Dermis blood vessel endothelial cell (primary cell): Measurements from ENCODE around the gene ZC3H4. TPM values are rescaled to one million over a fixed set of nuclear protein-coding genes. Genes with fewer than 3 reads are reported as not detected.
"Not testable (repeated sequence)": the region's sequence is repeated elsewhere in the genome, so short reads cannot be mapped to it uniquely, and the experiment has no call there.

Source experiments
- DNase-seq: peaks from one replicate; pipeline ENCODE4 v3.0.0; 2010
- total RNA-seq: library from RNA; depleted of rRNA; stranded (reverse); fragments of >200 nt; gene quantifications from 2 replicates; pipeline ENCODE4 v1.2.3, GENCODE V29; 2014

The ZC3H4 gene
- total RNA-seq, 1 donor from 2014 or later: 11.9 TPM

- no peak for DNase-seq
Observed at GRCh38 chr19:47081095-47081494, 32.5 kb downstream of the ZC3H4 start.

- DNase-seq: not testable (repeated sequence)
Observed at GRCh38 chr19:47078351-47078750, 35.2 kb downstream of the ZC3H4 start.

- no peak for DNase-seq
Observed at GRCh38 chr19:47075941-47076340, 37.6 kb downstream of the ZC3H4 start.

DNA sequence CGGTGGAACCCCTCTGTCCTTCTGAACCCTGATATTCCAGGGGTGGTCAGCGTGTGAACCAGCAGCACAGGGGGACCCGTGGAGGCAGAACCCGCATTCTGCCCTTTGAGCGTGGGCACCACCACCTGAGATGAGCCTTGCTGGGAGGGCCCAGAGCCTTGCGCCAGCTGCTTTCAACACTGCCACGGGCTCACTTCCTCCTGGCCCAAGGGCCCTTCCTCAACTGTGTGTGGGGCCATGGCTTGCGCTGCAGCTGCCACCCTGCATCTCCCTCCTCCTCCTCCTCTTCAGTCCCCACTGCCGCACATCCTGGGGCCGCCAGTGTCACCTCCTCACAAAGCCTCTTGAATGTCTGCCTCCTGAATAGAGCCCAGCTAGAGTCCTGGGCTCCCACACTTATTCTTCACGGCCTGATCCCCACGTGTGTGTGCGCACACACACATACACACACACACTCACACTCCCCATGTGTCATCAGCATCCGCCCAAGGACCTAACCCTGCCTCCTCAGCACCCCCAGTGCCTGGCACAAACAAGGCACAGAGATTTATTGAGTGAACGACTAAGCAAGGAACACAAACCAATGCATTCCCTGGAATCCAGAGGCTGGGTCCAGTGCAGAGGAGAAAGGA, 38.3 kb downstream of the ZC3H4 start:
- DNase-seq: no peak

DNA sequence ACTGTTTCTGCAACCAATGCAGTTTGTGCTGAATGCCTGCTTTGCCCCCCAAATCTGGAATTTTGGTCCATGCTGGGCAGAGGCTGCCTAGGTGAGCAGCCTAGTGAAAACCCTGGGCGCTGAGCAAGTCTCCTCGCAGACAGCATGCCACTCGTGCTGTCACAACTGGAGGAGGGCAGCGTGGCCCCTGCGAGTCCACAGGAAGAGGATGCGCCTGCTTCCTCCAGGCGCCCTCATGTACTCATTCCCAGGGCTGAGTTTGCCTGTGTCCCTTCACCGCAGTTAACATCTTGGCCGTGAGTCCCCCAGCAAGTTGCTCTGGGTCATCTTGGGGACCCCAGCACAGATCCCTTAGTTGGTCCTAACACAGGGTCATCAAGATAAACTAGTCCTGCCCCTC, 39.0 kb downstream of the ZC3H4 start:
- DNase-seq: peak; percentile 44

DNA sequence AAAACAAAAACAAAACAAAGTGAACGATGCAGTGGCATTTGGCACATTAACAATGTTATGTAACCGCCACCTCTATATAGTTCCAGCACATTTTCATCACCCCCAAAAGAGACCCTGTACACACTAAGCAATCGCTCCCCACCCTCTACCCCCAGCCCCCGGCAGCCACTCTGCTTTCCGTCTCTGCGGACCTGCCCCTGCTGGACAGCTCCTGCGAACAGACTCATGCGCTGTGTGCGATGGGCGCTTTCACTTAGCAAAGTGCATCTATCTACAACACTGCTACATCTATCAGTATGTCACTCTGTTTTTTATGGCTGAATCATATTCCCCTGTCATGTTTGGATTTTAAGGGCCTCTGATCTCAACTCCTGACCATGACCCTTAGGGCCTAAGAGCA, 40.0 kb downstream of the ZC3H4 start:
- no peak for DNase-seq

DNA sequence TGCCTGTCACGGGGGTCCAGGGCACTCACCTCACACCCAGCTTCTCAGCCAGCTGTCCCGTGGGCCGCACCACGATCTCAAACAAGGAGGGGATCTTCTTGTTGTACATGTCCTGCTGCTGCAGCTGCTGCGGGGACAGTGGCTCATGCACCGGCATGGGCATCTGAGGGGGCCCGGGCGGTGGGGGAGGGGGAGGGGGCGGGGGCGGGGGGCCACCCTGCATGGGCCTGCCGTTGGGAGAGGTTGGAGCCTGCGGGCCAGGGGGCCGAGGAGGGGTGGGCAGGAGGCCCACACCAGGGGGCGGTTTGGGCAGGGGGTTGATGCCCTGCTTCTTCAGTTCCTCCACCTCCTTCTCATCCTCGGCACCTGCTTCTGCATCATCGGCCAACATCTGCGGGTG, 41.3 kb downstream of the ZC3H4 start:
- no peak for DNase-seq

DNA sequence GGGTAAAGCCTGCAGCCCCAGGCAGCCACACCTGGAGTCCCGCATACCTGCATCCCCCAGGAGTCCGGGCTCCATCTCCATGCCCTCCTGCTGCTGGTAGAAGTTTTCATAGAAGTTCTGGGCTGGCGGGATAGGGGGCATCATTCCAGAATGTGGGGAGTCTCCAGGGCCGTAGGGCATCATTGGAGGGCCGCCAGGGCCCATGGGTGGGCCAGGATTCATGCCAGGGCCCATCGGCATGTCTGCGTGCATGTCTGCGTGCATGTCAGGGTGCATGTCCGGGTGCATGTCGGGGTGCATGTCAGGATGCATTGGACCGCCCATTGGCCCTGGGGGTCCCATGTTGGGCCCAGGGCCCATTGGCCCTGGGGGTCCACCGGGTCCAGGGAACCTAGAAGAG, 41.8 kb downstream of the ZC3H4 start:
- DNase-seq: no peak

GRCh38 chr19:47070756-47071155, 42.8 kb downstream of the ZC3H4 start:
- DNase-seq: no peak

DNA sequence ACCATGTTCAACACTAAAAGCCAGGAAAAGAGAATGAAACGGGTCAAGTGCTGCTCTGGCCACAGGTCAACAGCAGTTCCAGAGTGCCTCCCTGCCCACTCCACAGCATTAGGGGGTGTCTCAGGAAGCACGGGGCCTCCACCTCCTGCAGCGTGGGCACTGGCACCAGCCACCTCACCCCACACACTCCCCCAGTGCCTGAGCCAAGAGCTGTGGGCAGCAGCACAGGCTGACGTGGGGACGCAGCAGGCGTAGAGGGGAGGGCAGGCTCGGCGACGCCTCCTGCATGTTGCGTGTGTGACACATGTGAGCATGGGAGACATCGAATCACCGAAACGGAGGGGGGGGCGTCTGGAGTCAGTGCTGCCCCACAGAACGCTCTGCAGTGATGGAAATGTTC, 43.8 kb downstream of the ZC3H4 start:
- no peak for DNase-seq

GRCh38 chr19:47068876-47069406, 44.6 kb downstream of the ZC3H4 start:
- no peak for DNase-seq

DNA sequence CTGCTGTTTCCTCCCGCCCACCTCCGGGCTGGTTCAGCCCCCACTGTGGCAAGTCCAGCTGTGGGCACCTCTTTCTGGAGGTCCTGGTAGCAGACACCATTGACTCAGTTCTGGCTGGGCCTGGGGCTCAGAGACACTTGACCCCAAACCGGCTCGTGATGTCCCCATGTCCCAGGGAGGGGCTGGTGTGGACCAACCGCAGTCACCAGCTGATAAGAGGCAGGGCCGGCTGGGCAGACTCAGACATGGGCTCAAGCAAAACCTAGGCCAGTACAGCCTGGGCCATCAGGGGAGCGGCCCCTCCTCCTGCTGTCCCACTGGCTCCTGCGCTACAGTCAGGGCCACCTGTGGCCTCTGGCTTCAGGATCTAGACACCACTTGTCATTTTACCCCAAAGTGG, 45.3 kb downstream of the ZC3H4 start:
- DNase-seq: no peak

DNA sequence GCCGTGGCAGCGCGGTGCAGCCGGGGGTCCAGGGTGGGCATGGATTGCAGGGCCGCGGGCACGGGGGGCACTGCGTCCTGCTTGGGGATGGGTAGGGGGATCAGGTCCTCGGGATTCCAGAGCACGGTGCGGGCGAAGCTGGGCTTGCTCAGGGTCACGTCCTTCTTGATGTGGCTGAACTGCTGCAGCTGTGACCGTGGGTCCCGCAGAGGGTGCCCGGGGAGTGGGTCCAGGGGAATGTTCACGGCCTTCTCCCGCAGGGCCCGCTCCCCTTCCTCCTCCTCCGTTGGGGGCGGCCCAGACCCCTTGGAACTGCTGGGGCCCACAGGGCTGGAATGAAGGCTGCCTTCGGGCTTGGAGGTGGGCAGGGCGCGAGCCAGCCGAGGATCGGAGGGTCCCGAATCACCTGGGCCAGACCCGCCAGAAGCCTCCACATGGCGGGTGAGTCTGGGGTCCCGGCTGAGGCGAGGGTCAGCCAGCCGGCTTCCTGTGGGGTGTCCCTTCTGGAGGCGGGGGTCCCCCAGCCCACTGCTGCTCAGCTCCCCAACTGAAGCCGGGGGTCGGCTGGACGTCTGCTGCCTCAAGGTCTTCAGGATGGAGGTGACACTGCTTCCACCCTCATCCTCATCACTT, 46.2 kb downstream of the ZC3H4 start:
- no peak for DNase-seq

DNA sequence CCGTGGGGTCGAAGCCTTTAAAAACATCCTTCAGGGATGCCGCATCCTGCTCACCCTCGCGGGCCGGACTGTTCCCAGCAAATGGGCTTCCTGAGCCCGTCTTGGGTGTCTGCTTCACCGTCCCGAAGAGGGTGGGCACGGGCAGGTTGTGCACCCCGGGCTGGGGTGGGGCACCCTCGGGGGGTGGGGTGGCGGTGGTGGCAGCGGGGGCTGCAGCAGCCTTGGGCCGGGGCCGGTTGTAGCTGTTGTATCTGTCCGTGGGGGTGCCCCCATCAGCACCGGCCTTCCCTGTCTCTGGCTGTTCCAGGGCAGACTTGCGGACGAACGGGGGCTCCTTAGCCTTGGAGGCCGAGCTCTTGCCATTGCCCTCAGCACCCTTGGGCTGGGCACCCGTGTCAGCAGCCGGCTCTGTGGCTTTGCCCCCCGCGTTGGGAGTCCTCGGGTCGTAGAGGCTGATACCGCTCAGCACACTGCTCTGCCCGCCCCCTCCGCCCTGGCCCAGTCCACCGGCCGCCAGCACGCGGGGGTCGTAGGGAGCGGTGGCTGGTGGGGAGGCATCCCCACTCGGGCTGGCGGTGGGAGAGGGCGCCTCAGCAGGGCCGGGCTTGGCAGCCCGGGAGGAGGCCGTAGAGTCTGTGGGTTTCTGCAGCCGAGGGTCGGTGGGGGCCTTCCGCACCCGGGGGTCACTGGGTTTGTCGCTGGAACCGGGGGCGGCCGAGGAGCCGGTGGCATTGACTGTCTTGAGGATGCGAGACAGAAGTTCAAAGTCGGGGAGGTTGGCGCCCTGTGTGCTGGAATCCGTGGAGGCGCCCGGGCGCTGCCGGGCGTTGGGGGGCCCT, 47.0 kb downstream of the ZC3H4 start:
- DNase-seq: no peak

GRCh38 chr19:47065242-47065641, 48.3 kb downstream of the ZC3H4 start:
- no peak for DNase-seq

GRCh38 chr19:47063874-47064273, 49.7 kb downstream of the ZC3H4 start:
- no peak for DNase-seq

GRCh38 chr19:47058621-47059022, 55.0 kb downstream of the ZC3H4 start:
- DNase-seq: no peak

DNA sequence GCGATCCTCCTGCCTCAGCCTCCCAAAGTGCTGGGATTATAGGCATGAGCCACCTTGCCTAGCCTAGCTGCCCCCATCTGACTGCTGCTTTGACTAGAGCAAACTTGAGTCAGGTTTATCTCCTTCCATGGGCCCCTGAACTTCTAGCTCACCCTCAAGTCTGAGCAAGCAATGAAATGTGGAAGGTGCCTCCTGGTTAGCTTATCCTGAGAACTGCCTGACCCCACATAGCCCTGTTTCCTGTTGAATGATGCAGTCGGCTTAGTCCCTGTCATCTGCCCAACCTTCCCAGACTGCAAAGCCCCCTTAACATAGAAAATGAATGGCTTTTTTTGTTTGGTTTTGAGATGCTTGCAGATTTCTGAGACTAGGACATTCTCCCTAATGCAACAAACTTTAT, 56.2 kb downstream of the ZC3H4 start:
- no peak for DNase-seq

- no peak for DNase-seq
Observed at GRCh38 chr19:47056411-47056810, 57.2 kb downstream of the ZC3H4 start.

DNA sequence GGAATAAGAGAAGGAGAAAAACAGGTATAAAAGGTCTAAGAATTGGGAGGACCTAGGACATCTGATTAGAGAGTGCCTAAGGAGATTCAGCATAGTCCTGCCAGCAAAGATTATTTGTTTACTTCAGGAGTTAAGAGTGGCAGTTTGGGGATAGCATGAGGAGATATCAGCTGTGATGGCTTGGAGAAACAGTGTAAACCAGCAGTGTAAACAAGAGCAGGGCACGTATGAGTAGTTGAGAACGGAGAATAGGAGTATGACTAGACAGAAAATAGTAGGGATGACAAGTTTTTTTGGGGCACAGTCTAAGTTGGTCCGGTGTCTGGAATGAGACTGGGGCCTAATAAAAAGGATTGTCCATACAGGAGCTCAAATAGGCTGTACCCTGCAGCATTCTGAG, 63.0 kb downstream of the ZC3H4 start:
- DNase-seq: not testable (repeated sequence)

DNA sequence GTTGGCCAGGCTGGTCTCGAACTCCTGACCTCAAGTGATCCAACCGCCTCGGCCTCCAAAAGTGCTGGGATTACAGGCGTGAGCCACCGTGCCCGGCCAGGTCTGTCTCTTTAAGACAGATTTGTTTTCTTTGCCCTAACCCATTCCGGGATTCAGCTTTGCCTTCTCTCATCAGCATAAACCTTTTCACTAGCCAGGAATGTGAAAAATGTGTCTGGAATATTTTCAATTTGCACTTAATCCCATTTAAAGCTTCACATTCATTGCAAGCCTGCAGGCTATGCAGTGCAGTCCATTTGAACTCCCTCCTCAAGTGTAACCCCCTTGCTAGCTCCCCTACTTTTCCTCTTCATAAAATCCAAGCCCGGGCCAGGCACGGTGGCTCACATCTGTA, 64.3 kb downstream of the ZC3H4 start:
- DNase-seq: peak; percentile 14

DNA sequence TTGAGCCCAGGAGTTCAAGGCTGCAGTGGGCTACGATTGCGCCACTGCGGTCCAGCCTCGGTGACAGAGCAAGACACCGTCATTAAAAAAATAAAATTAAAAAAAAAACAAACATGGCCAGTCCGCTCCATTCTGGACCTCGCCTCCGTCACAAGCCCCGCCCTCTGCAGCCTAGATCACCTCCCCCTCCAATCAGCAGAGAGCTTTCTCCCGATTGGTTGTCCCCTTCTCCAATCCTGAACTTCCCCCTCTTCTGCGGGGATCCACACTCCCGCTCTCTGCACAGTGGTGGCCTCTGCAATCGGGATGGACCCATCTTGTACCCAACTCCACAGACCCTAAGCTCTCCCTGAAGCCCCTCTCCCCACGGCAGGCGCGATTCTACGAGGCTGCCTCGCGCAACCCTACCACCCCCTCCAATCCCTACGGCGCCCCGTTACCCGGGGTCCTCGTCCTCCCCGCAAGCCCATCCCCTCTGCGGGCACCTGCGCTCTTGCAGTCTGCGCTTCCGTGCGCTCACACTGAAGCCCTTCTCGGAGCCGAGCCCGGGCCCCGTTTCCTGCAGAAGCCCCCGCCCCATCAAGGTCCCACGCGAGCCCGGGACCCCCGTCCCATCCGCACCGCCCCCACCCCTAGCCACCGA, 65.7 kb downstream of the ZC3H4 start:
- DNase-seq: peak; percentile 95

- no peak for DNase-seq
Observed at GRCh38 chr19:47047272-47047762, 66.3 kb downstream of the ZC3H4 start.
